T follicular helper cell (primary cell): Measurements from ENCODE around the gene IMMP2L.
"Not testable (repeated sequence)": the region's sequence is repeated elsewhere in the genome, so short reads cannot be mapped to it uniquely, and the experiment has no call there.

Experiments used
- DNase-seq: peaks from one replicate; pipeline ENCODE4 v3.0.0-alpha.2; 2020; ENCODE audit warnings: low read depth

IMMP2L gene

DNA sequence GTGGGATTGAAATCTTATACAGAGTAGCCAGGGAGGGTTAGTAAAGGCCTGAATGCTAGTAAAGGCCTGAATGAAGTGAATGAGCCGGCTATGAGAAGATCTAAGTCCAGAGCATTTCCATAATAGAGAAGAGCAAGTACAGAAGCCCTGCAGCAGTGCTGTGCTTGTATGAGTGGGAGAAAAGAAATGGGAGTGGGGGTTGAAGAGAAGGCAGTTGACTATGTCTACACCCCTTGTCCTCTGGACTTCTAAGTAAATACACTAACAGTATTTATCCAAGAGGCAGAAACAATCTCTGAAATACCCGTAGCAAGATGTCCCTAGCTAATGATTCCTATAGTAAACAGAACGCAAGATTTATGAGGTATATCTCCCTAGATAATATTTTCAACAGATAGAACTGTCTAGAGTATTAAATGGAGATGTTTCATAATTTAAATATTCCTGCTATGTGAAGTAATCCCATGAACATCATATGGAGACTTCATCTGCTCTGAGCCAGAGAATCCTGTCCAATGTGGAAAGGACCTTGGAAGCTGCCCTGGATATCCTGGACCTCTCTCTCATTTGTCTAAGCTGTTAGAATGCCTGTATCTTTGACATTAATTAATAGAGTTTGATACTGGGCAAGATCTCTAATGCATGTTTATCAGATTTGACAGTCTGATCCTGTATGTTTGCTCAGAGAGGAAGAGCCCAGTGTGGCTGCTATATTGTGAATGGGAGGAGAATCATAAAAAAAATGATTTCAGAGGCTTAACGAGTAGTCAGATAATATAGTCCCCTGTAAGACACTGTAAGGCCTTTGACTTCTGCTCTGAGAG, 299.8 kb downstream of the IMMP2L start:
- no peak for DNase-seq

- no peak for DNase-seq
Observed at GRCh38 chr7:111261496-111261895, 300.8 kb downstream of the IMMP2L start.

GRCh38 chr7:111259991-111260390, 302.3 kb downstream of the IMMP2L start:
- DNase-seq, result no peak

- DNase-seq, result no peak
Observed at GRCh38 chr7:111256391-111256790, 305.9 kb downstream of the IMMP2L start.

- no peak for DNase-seq
Observed at GRCh38 chr7:111255576-111255975, 306.7 kb downstream of the IMMP2L start.

GRCh38 chr7:111251365-111251764, 310.9 kb downstream of the IMMP2L start:
- not testable (repeated sequence) for DNase-seq

- not testable (repeated sequence) for DNase-seq
Observed at GRCh38 chr7:111249807-111250206, 312.5 kb downstream of the IMMP2L start.

DNA sequence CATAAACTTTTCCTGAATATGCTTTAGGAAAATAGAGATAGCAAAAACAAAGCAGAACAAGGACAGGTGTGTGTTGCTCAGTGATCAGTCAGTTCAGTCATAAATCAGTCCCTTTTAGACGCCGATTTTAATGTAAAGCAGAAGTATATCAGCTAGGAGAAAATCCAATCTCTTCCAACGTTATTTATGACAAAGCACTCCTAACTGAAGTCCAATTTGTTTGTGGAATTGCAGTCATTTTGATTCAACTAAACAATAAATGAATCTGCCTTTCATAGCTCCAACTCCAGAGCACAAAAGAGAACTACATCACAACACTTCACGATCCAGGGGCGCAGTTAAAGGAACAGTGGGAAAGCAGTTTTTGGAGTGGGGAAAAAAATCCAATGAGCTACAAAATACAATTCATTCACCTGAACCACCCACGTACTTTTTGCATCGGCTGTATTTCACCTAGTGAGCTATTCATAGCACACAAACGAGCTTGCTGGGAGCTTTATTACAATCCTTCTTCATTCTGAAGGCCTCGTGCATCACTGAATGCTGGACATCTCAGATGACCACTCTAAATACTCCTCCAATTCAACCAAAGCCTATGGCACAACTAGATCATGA, 320.0 kb downstream of the IMMP2L start:
- DNase-seq, result no peak

DNA sequence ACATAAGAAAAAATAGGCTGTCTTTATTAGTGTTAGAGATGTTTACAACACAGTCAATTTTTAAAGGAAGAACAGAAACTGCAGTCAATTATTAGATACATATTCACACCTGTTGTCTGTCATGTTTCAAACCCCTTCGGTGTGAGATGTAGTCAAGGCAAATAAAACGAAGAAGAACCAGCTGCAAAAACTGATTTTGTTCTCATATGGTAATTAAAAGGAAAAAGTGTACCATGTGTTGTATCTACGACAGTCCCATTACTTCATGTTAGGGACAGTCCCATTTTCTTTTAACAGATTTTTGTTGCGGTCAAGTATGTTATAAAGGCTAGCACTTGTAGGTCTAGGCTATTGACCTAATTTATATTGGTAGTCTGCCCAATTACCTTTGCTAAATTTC, 321.9 kb downstream of the IMMP2L start:
- no peak for DNase-seq

DNA sequence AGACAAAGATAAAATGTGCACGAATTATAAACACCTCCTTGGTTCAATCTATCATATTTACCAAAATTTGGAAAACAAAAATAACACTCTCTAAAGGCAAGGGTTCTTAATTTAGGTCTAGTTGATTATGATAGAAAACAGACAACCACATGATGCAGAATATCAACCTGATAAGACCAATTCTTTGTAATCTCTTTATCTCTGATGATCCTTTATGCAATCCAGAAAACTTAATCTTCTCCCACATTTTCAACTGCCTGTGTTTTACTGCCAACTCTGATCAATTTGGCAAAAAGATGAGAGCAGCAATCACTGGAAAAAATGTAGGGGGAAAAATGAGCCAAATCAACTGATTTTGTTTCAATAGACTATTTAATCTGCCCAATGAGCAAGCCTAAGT, 322.9 kb downstream of the IMMP2L start:
- no peak for DNase-seq

DNA sequence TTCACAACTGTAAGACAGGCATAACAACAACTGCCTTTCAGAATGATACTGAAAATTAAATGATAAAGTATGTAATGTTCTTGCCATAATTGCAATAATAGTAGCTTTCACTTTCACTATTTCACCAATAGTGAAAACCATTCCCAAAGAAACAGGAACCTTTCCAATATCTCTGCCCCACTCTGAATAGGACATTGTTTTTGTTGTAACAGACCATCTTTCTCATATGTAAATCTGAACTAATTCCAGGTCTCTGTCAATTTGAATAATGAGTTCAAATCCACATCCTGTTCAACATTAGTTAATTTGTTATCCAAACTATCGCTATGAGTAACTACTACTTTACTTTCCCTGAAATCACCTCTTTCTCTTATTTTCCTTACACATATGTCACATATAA, 323.4 kb downstream of the IMMP2L start:
- DNase-seq, result no peak

GRCh38 chr7:111235709-111236108, 326.6 kb downstream of the IMMP2L start:
- DNase-seq, result no peak

GRCh38 chr7:111232249-111233084, 329.8 kb downstream of the IMMP2L start:
- DNase-seq, result no peak

- no peak for DNase-seq
Observed at GRCh38 chr7:111229916-111230315, 332.4 kb downstream of the IMMP2L start.

DNA sequence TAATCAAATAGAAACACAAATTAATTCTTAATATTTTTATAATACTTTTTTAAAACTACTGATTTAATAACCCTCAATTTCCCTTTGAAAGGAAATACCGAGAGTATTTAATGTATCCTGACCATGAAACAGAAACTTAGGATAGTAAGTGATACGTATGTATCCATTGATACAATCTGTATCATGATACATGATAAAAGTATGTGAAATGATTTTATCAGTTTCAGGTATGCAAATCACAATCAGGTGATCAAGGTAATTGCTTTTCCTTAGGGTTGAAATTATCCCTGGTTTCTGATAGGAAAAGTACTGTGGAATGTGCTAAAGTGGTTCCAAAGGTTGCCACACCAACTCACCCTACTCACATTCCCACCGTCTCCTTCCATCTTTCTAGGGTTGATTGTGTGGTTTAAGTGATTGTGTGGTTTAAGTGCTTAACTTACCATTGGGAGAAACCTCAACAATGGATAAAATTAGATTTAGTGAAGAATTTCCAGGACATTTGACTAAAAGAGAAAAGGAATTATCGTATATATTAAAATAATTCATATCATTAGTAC, 333.0 kb downstream of the IMMP2L start:
- no peak for DNase-seq

DNA sequence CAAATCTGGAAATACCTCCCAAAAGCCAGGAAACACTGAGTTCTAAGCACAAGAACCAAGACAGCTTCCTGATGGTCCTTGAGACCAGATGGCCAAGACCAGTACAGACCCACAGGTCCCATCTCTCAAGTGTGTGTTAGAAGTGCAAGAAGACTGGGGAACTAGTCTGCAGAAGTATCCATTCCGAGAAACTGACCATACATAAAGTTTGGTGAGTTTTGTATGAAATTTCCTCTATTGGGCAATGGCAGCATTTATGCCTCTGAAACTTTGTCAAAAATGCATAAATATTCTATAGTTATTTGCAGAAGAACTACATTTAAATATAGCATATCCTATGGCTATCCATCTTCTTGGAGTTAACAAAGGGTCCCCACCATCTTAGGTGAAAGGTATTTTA, 333.9 kb downstream of the IMMP2L start:
- DNase-seq, result no peak

DNA sequence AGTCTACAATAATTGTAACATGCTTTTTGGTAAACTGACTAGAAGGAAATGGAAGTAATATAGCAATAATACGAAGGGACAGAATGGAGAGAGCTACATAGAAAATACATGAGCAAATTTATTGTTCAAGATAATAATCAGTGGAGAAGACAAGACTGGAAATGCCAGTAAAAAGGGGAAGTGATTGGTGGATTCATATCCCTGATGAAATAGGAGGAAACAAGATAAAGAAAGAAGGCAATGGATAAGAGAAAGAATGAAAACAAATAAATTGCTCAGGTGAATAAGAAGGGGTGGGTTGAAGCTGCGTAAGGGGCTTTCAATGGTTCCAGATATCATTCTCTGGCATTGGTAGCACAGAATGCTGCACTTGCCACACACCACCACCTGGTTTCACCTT, 335.5 kb downstream of the IMMP2L start:
- DNase-seq, result no peak

DNA sequence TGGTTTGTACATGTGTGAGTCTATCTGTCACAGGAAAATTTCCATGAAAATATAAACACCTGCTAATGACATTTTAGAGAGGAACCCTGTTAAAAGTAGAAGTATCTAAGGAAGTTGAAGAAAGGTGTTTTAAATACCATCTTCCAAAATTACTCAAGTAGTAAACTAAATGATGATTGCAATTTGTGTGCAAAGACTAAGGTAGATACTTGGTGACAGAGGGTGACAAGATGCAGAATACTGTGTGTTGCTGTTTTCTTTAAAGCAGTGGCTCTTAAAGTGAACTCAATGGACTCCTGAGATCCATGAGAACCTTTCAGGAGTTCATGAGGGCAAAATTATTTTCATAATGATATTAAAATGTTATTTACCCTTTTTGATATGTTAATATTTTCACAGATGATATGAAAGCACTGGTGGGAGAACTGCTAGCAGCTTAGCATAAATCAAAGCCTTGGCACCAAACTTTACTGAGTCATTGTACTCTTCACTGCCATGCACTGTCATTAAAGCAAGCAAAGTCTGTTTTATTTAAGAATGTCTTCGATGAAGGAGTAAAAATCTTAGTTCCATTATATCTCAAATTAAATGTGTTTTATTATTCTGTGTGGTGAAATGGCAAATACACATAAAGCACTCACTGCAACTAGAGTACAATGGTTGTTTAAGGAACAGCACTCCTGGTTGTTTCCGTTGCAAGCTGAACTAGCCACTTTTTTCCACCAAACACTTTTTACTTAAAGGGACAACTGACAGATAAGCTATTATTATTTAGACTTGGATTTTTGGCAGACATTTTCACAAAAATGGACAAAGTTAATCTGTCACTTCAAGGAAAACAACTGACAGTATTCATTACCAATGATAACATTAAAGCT, 337.7 kb downstream of the IMMP2L start:
- no peak for DNase-seq

DNA sequence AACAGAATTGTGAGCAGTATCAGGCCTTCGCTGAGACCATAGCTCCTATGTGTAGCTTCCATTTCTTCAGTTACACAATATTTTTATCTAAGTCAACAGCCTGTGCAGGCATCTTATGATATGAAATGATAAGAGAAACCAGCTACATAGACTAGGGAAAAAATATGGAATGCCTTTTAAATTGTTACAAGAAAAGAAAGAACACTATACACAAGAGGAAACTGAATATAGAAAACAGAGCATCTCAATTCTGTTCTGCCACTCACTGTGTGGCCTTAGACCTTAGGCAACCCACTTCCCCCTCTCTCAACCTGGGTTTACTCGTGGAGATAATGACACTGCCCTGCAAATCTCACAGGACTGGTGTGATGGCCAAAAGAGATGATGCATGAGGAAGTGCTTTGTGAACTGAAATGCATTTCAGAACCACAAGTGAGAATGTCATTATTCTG, 338.5 kb downstream of the IMMP2L start:
- no peak for DNase-seq

DNA sequence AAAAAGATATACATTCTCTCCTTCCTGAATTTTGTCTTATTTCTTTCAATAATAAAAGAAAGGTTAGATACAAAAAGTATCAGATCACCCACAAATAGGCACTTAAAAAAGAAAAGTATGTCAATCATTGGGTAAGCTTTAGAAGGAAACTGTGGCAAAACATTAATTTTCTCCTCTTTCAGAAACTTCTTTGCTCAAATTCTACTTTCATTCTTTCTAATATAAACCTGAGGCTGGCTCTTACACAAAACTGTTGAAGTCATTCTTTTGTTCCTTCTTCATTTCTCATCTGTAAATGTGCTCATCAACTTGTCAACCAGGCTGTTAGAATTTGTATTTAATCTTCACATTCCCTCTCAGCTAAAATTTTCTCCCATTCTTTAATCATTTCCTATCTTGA, 346.7 kb downstream of the IMMP2L start:
- DNase-seq, result no peak

DNA sequence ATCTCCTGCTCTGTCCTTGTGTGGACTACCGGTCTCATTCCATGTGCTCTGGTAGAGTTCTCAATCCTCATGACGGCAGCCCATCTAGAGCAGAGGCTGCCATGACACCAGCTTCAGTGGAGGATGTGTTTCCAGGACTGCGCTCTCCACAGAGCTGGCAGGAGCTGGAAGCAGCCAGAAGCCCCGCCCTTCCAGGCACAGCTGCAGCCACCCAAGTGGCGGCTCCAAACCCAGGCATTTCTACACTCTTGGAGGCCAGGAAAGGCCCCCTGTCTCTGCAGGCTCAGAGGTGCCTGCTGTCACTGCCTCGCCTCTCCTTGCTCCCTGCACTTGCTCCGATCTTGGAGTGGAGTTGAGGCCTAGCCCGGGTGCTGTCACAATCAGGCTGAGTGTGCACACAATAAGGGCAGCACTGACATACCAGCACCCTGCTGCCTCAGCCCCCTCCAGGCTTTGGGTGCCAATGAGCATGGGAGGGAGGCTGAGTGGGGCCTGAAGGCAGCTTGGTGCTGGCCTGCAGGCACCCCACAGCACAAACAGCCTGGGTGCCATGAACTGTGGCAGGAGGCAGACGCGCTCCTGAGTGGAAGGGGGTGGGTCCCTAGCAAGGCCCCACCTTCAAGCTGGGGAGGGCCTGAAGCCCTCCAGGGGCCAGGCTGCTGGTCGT, 349.3 kb downstream of the IMMP2L start:
- DNase-seq, result no peak
